Right renal cortex interstitium (tissue), 3 donors: Measurements from ENCODE around the gene ADAMTS2. TPM values are rescaled to one million over a fixed set of nuclear protein-coding genes. Genes with fewer than 3 reads are reported as not detected.
A peak's percentile ranks its signal among the peaks of the same experiment; 100 is the strongest.

Experiments used
- DNase-seq, 3 donors: peaks; one replicate each; pipeline ENCODE4 v3.0.0-alpha.2; 2013; ENCODE audit warnings: low read depth in 3 of 3, low spot score in 2 of 3
- polyA plus RNA-seq, 3 donors: library from polyadenylated mRNA; unstranded; fragments of 120-200 nt; gene quantifications; one replicate each; pipeline ENCODE4 v1.2.1, GENCODE V29; 2013; ENCODE audit not compliant: insufficient read length in 3 of 3

The ADAMTS2 gene
- polyA plus RNA-seq, 3 donors = 9.4 to 9.6 (median 9.4) TPM

DNA sequence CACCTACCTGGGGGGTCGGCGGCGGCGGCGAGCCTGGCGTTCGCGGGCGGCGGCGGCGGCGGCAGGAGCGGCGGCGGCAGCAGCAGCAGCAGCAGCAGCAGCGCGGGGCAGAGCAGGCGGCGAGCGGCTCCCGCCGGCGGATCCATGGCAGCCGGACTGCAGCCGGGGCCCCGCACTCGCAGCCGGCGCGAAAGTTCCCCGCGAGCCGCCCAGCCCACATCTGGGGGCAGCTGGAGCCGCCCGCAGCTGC, 153 bp downstream of the ADAMTS2 start:
- no peak for DNase-seq

- DNase-seq = peak in 1 of 3 donors; percentile 8
These were observed 654 bp downstream of the ADAMTS2 start for GRCh38 chr5:179344431-179345182.

DNA sequence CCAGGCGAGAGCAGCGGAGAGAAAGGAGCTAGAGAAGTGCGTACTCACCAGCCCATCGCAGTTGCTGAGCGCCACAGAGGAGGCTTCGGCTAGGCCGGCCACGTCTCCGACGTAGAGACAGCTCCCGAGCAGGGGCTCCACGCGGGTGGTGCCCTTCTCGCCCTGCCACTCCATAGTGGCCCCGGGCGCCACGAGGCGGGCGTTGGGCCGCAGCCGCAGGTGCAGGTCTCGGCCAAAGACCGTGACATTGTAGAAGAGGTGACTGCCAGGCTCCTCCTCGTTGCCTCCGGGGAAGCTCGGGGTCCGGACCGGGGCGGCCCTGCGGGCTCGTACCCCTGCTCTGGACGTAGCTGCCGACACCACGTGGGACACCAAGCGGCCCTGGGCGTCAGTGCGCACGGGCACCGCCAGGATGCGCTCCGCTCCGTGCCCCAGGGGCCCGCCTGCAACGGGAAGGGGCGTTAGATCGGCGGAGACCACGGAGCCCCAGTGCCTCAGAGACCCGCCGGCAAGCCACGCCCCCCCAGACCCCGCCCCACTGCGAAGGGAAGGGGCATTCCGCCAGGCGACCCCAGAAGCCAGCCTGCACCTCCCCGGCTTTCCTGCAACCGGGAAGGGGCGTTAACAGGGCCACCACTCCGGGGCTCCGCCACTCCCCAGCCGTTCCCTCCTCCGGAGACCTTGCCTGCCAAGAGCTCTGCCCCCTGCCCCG, 1.4 kb downstream of the ADAMTS2 start:
- DNase-seq = no peak

DNA sequence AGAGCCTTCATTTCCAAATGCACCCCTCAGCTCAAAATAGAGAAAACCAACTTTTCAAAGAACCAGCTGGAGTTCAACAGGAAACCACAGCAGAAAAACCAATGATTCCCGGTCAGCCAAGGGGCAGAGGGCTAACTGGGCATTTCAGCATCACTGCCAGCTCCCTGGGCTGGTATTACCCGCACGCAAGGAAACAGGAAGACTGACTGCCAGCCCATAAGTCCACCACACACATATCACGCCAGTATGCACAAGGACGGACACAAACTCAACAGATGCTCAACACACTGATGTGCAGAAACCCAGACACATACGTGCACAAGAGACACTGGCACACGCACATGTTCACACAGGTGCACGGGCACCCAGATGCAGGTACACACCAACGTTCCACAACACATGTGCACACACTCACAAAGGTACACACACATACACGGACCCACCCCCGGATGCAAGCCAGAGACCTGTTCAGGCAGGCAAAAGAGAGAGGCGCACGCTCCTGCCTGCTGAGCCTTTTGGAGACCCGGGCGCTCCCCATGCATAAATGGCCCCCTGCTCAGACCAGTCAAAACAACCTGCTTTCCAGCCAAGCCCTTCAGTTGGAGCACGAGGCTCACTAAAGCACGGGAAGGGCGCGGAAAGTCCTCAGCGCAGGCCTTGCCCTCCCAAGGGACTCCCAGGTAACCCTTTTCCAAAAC, 2.1 kb downstream of the ADAMTS2 start:
- no peak for DNase-seq

DNA sequence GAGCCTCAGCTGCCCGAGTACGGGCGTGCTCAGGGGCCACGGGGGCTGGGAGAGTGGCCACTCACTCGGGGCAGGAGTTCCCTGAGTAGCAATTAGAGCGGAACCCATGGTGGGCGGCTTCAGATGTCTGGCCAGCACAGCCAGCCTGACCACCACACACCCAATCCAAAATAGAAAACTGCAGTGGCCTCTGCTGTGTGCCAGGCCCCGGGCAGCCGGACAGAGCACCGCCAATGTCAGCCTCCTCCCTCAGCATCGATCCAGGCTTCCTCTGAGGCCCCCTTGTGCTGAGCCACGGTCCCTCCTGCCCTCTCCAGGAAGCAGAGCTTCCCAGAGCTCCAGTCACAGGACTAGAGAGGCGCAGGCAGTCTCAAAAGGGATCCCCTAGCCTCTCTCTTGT, 2.7 kb downstream of the ADAMTS2 start:
- no peak for DNase-seq

DNA sequence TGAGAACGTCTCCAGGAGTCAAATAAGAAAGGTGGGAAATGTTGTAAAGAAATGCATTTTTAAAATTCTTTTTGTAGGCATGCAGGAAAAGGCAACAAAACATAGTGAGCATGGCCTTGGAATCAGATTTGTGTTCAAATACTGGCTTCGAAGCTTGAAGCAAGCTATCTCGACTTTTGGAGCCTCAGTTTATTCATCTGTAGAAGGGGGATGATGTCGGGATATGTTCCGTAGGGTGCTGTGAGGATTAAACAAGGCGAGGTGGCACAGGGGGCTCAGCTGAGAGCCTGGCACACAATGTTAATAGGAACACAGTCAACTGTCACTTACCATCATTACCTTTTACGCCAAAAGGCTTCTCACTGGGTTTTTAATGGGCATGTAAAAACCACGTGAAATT, 4.8 kb downstream of the ADAMTS2 start:
- DNase-seq = no peak

- no peak for DNase-seq
These were observed 5.3 kb downstream of the ADAMTS2 start for GRCh38 chr5:179339996-179340395.

DNA sequence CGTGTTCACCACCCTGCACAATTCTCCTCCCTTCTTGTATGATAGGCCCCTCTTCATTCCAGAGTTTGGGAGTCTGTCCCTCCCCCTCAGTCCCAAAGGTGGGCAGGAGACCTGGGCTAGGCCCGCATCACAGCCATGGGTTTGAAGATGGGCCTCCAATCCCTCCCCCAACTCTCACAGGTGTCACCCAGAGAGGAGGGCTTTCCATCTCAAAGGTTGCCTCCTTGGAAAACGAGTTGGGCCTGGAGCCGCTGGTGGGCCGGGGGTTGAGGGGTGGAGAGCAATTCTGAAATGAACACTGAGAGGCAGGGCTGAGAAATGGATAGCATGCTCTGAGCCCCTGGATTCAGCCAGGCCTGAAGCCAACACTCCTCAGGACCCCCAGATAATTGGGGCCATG, 6.2 kb downstream of the ADAMTS2 start:
- no peak for DNase-seq

GRCh38 chr5:179337796-179338676, 7.2 kb downstream of the ADAMTS2 start:
- DNase-seq = no peak

DNA sequence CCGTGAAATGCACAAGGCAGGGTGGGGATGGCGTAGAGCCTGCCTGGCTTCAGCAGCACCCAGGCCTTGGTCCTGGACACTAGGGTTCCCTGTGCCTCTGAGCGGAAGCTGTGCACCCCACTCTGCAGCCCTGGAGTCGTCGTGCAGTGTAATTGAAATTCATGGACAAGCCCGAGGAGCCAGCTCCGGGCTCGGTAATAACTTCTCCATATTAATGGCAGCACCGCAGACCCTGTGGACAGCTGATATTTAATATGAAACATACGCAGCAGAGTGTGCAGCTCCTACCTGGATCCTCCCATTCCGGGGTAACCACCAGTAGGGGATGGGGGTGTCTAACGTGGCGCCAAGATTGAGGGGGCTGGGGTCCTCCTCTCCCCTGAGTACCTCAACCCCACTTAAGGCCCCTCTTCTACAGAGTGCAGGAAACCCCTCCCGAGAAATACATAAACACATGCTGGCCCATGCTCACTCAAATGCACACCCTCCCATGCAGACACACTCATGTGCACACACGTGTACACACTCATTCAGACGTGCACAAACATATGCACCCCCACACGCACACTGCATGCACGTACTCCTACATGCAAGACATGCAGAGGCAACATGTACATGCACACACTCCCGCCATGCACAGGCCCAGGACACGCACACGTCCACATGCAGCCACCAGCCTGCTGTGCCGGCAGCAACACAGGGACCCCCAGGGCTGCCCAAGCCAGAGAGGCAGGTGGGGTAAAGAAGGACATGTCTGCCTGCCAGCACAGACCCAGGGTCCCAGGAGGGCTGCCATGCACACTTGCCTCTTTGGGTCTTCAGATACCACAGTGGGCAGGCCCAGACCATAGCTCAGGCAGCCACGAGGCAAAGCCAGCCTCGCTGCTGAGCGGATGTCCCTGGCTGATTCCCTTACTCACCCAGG, 8.1 kb downstream of the ADAMTS2 start:
- DNase-seq = no peak

GRCh38 chr5:179336126-179336870, 9.0 kb downstream of the ADAMTS2 start:
- no peak for DNase-seq

DNA sequence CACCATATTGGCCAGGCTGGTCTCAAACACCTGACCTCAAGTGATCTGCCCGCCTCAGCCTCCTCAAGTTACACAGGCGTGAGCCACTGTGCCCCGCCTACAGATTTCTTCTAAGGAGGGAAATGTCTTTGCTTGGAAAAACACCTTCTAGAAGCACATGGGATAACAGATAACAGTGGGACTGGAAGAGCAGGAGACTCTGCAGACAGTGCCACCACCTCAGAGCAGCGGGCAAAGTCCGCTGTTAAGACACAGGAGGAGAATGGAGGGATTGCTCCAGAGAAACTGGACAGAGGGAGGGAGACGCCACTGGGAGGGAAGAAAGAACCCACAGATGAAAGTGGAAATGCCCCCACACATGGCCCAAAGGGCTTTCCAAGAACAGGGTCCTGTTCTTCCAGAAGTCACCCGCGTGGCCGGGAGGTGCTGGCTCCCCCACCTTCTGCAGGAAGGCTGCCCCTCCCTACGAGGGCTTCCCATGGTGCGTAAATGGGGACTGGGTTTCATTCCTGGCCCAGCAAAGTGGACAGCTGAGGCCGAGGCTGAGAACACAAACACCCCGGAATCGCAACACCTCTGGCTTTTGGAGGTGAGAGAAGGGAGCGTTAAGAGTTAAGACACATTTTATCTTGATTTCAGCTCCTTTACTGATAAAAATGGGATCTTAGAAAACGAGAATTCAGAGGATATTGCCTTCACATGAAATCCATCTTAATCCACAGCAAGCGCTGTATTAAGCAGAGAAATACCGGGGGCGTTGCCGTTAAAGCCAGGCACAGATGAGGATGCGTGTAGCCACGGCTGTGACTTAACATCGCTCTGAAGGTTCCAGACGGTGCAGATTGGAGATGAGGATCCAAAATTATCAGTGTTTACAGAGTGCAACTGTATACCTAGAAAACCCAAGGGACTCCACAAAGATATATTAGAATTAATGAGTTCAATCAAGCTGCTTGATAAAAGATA, 11.2 kb downstream of the ADAMTS2 start:
- no peak for DNase-seq

DNA sequence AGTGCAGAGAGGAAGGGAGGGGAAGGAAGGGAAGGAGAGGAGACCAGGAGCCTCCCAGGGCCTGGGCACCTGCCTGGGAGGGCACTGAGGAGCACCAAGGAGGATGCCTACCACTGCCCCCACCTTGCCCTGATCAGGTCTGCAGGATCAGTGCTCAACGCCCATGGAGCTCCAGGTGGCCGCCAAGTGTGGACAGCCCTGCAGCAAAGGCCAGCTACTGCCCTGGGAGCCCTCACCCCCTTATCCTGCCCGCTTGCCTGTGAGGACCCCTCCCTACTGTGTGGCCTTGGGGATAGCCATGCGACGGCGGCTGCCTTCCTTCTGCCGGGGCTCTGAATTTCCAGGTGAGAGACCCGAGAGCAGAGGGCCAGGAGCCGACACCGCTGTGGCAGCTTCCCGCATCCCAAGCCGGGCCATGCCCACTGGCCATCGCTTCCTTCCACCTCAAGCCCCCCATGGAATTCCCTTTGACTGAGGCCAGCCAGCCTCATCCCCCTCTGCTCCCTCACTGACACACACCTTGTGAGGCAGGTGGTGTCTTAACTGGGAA, 12.4 kb downstream of the ADAMTS2 start:
- no peak for DNase-seq

DNA sequence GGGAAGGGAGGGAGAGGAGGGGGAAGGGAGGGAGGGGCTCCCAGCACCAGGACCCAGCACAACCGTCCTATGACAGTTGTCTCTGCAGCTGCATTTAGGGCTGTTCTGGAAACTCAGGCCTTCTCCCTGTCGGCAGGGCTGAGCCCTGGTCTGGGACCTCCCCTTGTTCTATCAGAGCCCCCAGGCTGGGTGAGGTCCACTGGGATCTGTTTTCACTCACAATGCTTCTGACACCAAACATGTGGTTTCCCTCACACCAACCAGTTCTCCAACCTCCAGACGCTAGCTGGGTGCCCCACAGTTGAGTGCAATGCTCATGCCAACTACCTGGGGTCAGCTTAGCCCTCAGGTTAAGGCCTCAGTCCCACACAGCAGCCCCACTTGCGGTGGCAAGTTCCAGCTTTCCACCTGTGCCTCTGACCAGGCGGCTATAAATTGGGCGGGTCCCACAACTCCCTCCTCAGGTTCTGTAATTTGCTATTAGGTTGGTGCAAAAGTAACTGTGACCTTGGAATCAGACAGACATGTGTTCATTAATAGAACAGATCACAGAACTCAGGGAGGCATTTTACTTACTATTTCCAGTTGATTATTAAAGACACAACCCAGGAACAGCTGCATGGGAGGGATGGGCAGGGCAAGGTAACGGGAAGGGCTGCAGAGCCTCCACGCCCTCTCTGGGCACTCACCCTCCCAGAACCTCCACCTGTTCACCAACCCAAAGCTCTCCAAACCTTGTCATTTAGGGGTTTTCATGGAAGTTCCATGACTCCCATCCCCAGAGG, 13.5 kb downstream of the ADAMTS2 start:
- DNase-seq = no peak

DNA sequence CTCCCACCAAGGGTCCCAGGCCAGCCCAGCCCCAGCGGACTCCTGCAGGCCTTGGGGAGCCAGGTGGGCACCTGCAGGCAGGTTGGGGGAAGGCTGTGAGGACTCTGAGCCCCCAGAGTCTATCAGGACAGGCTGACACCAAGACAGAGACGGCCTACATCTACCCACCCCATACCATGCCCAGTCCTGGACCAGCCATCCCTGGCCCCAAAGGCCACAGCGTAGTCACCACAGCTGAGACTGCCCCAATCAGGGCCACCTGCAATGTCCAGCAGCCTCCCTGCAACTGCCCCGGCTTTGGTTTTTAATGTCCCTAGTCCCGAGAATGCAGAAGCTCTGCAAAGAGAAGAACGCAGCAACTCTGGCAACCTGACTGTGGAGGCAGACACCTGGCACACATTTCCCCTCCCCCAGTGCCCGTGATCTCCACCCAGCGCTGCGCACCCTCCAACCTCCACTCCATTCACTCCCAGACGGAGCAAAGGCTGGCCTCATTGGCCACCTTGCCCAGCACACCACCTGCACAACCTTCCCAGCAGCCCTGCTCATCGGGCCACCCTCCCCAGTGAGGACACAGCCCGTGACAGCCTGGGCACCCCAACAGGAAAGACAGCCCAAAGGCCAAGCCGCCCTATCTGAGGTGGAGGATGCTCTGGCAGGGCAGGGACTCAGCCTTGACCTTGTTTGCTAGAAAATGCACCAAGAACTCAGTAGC, 14.9 kb downstream of the ADAMTS2 start:
- DNase-seq = no peak

DNA sequence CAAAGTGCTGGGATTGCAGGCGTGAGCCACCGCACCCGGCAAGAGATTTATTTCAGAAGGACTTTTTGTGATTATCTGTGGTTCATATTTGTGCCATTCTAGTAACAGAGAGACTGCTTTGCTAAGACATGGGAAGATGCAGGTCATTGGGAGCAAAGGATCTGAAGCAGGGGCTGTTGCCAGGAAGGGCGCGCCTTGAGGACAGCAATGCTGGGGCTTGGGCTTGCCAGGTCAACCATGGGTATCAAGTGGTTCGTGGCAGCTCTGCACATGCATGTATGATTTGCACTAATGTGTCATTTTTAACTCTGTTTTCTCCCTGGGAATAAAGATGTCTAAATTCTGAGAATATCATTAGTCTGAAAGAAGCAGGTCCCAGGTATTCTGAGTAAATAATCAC, 17.0 kb downstream of the ADAMTS2 start:
- no peak for DNase-seq
